Measurements from ENCODE around the gene SLC25A42. TPM values are rescaled to one million over a fixed set of nuclear protein-coding genes. Genes with fewer than 3 reads are reported as not detected.

Gene SLC25A42
- total and polyA plus RNA-seq, 2 donors (not counting 1 experiment from before 2014, with no cell fraction given): 36.5 to 83.9 TPM

DNA sequence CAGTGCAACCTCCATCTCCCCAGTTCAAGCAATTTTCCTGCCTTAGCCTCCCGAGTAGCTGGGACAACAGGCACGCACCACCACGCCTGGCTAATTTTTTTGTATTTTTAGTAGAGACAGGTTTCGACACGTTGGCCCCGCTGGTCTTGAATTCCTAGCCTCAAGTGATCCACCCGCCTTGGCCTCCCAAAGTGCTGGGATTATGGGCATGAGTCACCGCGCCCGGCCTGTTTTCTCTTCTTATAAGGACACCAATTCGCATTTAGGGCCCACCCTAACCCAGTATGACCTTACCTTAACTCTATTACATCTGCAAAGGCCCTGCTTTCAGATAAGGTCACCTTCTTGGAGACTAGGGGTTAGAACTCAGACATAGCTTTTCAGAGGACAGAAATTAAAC is 39.4 kb downstream of the SLC25A42 start:
- Histone ChIP-seq H3K36me3 (replicated peaks in 1 of 2; ENCODE audit: control extremely low read depth in 1 of 2, control insufficient read depth in 1 of 2, extremely low read depth in 1 of 2, insufficient read depth in 2 of 2, low read length in 1 of 2) (peaks cover 0 to 45% of the 10 kb centered on the region in 2 experiments), H3K4me1 (ENCODE audit: control insufficient read depth in 2 of 2, insufficient read depth in 2 of 2, low read length in 2 of 2) (no peaks in the 10 kb centered on the region), H3K4me3 (ENCODE audit: control extremely low read depth in 1 of 5, extremely low read depth in 1 of 5, insufficient read depth in 1 of 5, low read depth in 2 of 5, low read length in 4 of 5) (no peak overlapping the region), H3K79me2 (ENCODE audit: control insufficient read depth, insufficient read depth, low read length) (no peaks in the 10 kb centered on the region), H3K27ac (ENCODE audit: low read length in 2 of 2) (no peak overlapping the region), H3K27me3 (replicated peaks in 1 of 4; ENCODE audit: control extremely low read depth in 1 of 4, control insufficient read depth in 3 of 4, insufficient read depth in 4 of 4, low read length in 3 of 4) (no peaks in the 10 kb centered on the region), H2AFZ (ENCODE audit: insufficient read depth, low read depth, low read length, poor library complexity, severe bottlenecking) (no peak overlapping the region), H3K9me3 (ENCODE audit: control extremely low read depth in 1 of 3, control insufficient read depth in 2 of 3, insufficient read depth in 1 of 3, low read length in 2 of 3) (no peaks in the 10 kb centered on the region), H4K20me1 (ENCODE audit: control insufficient read depth, insufficient read depth, low read length, poor library complexity, severe bottlenecking) (peaks cover 18% of the 10 kb centered on the region), H3K9ac (ENCODE audit: low read length) (no peak overlapping the region), H3K4me2 (replicated peaks; ENCODE audit: low read depth, low read length, poor library complexity, severe bottlenecking) (no peak overlapping the region)
- Mint-ChIP-seq H3K4me3 (no peak overlapping the region), H3K4me1 (peaks cover 9% of the 10 kb centered on the region), H3K27ac (no peak overlapping the region), H3K27me3 (no peaks in the 10 kb centered on the region), H3K9me3 (ENCODE audit: insufficient read depth) (no peaks in the 10 kb centered on the region)
- ATAC-seq (ENCODE audit: low read depth): no peak
- POLR2A ChIA-PET: no interaction called here
- TF ChIP-seq EZH2 (IDR thresholded peaks at IDR 0.05; ENCODE audit: borderline replicate concordance, insufficient read depth, low read depth, low read length, poor library complexity, severe bottlenecking): no peak
- TF ChIP-seq, protein P1, sequence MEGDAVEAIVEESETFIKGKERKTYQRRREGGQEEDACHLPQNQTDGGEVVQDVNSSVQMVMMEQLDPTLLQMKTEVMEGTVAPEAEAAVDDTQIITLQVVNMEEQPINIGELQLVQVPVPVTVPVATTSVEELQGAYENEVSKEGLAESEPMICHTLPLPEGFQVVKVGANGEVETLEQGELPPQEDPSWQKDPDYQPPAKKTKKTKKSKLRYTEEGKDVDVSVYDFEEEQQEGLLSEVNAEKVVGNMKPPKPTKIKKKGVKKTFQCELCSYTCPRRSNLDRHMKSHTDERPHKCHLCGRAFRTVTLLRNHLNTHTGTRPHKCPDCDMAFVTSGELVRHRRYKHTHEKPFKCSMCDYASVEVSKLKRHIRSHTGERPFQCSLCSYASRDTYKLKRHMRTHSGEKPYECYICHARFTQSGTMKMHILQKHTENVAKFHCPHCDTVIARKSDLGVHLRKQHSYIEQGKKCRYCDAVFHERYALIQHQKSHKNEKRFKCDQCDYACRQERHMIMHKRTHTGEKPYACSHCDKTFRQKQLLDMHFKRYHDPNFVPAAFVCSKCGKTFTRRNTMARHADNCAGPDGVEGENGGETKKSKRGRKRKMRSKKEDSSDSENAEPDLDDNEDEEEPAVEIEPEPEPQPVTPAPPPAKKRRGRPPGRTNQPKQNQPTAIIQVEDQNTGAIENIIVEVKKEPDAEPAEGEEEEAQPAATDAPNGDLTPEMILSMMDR (IDR thresholded peaks at IDR 0.05): no peak
- no peak for DNase-seq
- intact Hi-C loops (cut with micrococcal nuclease): no loop called here
- WGBS (ENCODE audit: insufficient coverage): 98% methylated on average over 4 of the region's 11 CpGs
- CTCF ChIA-PET: no interaction called here

DNA sequence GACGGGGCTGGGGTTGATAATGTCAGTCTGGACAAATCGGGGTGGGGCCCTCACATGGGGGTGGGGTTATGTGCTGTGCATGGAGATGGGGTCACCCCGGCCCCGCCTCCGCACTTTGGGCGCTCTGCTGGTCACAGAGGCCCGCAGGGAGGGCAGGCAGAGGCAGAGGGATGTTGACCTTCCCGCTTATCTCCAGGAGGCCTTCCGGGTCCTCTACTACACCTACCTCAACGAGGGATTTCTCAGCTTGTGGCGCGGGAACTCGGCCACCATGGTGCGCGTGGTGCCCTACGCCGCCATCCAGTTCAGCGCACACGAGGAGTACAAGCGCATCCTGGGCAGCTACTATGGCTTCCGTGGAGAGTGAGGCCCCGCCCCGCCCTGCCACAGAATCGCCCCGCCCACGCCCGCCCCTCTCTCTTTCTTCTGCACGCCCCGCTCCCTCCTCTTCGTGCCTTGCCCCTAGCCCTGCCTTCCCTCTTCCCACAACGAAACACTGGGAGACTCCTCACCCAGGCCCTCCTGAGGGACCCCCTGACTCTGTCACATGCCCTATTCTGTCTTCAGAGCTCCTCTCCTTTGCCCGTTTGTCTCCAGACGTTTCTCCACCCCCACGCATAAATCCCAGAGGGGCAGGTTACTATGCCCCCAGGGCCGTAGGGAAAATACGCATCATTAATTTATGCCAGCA is 41.7 kb downstream of the SLC25A42 start:
- Histone ChIP-seq H4K20me1 (ENCODE audit: control insufficient read depth, insufficient read depth, low read length, poor library complexity, severe bottlenecking) (peaks cover 5% of the 10 kb centered on the region), H2AFZ (ENCODE audit: insufficient read depth, low read depth, low read length, poor library complexity, severe bottlenecking) (no peak overlapping the region), H3K9ac (ENCODE audit: low read length) (no peak overlapping the region), H3K36me3 (replicated peaks in 1 of 2; ENCODE audit: control extremely low read depth in 1 of 2, control insufficient read depth in 1 of 2, extremely low read depth in 1 of 2, insufficient read depth in 2 of 2, low read length in 1 of 2) (peaks cover 0 to 41% of the 10 kb centered on the region in 2 experiments), H3K4me2 (replicated peaks; ENCODE audit: low read depth, low read length, poor library complexity, severe bottlenecking) (no peak overlapping the region), H3K27ac (ENCODE audit: low read length in 2 of 2) (no peak overlapping the region), H3K27me3 (replicated peaks in 1 of 4; ENCODE audit: control extremely low read depth in 1 of 4, control insufficient read depth in 3 of 4, insufficient read depth in 4 of 4, low read length in 3 of 4) (no peaks in the 10 kb centered on the region), H3K79me2 (ENCODE audit: control insufficient read depth, insufficient read depth, low read length) (no peaks in the 10 kb centered on the region), H3K4me1 (ENCODE audit: control insufficient read depth in 2 of 2, insufficient read depth in 2 of 2, low read length in 2 of 2) (peaks cover 0 to 4% of the 10 kb centered on the region in 2 donors), H3K9me3 (ENCODE audit: control extremely low read depth in 1 of 3, control insufficient read depth in 2 of 3, insufficient read depth in 1 of 3, low read length in 2 of 3) (no peaks in the 10 kb centered on the region), H3K4me3 (ENCODE audit: control extremely low read depth in 1 of 5, extremely low read depth in 1 of 5, insufficient read depth in 1 of 5, low read depth in 2 of 5, low read length in 4 of 5) (no peak overlapping the region)
- POLR2A ChIA-PET: interaction anchor here (0.5 to 1.2 kb wide), 2 partner anchors 17 to 38 kb away, joined by 3 to 7 read pairs; no protein-coding TSS in a partner anchor
- ATAC-seq (ENCODE audit: low read depth) (peak; percentile 60), DNase-seq (no peak)
- peaks cover 13% of the 10 kb centered on the region for H3K4me1 Mint-ChIP-seq
- TF ChIP-seq, protein P1 (IDR thresholded peaks at IDR 0.05): no peak
- no peak for TF ChIP-seq EZH2 (IDR thresholded peaks at IDR 0.05; ENCODE audit: borderline replicate concordance, insufficient read depth, low read depth, low read length, poor library complexity, severe bottlenecking)
- peak overlapping the region; percentile 57 for H3K4me3 Mint-ChIP-seq
- intact Hi-C loops (cut with micrococcal nuclease): no loop called here
- H3K27ac Mint-ChIP-seq: no peak overlapping the region
- no peaks in the 10 kb centered on the region for H3K27me3 Mint-ChIP-seq
- 88% methylated on average over 22 of the region's 36 CpGs for WGBS (ENCODE audit: insufficient coverage)
- H3K9me3 Mint-ChIP-seq (ENCODE audit: insufficient read depth): no peaks in the 10 kb centered on the region
- CTCF ChIA-PET: interaction anchor here (2.3 kb wide), 1 partner anchor 10 kb away, joined by 8 read pairs; no protein-coding TSS in a partner anchor
